HCT116 (cell line): ENCODE measurements around the gene FCHSD2.

ENCODE experiments used
- CTCF ChIP-seq, 3 experiments: fragments of 200-600 bp in 1 of 3; sonication (generic) in 1 of 3; IDR thresholded peaks in 2 of 3; conservative IDR thresholded peaks in 1 of 3; 2 replicates each; pipeline ENCODE4 v1.5.1; 2012 to 2017; ENCODE audit warnings: low read depth in 2 of 3, low read length in 2 of 3, antibody characterized with exemption in 1 of 3, borderline replicate concordance in 1 of 3, control low read depth in 1 of 3, mild to moderate bottlenecking in 1 of 3, mixed read lengths in 1 of 3, mixed run types in 1 of 3, moderate library complexity in 1 of 3; ENCODE audit not compliant: insufficient read depth in 1 of 3
- EZH2 ChIP-seq: fragments of 200-600 bp; sonication (generic); IDR thresholded peaks from 2 replicates; pipeline ENCODE4 v1.6.1; 2017; ENCODE audit warnings: antibody characterized with exemption, mixed run types
- EZH2phosphoT487 ChIP-seq: fragments of 200-600 bp; IDR thresholded peaks from 2 replicates; pipeline ENCODE4 v1.6.1; 2018; ENCODE audit warnings: antibody characterized with exemption, borderline replicate concordance
- POLR2A ChIP-seq: IDR thresholded peaks from 2 replicates; pipeline ENCODE4 v1.7.0; 2011; ENCODE audit warnings: borderline replicate concordance; ENCODE audit not compliant: insufficient read depth, insufficient read length; ENCODE audit errors: extremely low read depth
- POLR2AphosphoS5 ChIP-seq: IDR thresholded peaks from 2 replicates; pipeline ENCODE4 v1.6.1; 2011; ENCODE audit warnings: mild to moderate bottlenecking, low read depth, low read length, moderate library complexity
- RAD21 ChIP-seq: IDR thresholded peaks from 2 replicates; pipeline ENCODE4 v1.6.1; 2012; ENCODE audit warnings: low read depth, mild to moderate bottlenecking
- REST ChIP-seq: IDR thresholded peaks from 2 replicates; pipeline ENCODE4 v1.6.1; 2012; ENCODE audit warnings: low read depth
- SRF ChIP-seq: IDR thresholded peaks from 2 replicates; pipeline ENCODE4 v1.6.1; 2012; ENCODE audit warnings: low read depth
- YY1 ChIP-seq: IDR thresholded peaks from 2 replicates; pipeline ENCODE4 v1.6.1; 2011; ENCODE audit warnings: low read length, low read depth, moderate library complexity, mild to moderate bottlenecking; ENCODE audit not compliant: insufficient replicate concordance; ENCODE audit errors: extremely low read depth
- ZNF274 ChIP-seq: fragments of 200-500 bp; sonication (Bioruptor generic); IDR thresholded peaks from 2 replicates; pipeline ENCODE4 v1.6.1; 2014; ENCODE audit warnings: mild to moderate bottlenecking, low read depth, low read length, inconsistent platforms

GRCh38 chr11:73047773-73048371 lies 94.2 kb downstream of the FCHSD2 start:
- TF ChIP-seq POLR2AphosphoS5 (no peak), YY1 (no peak), CTCF (IDR thresholded peaks at IDR 0.05 in 2 of 3, conservative IDR thresholded peaks at IDR 0.05 in 1 of 3; ENCODE audit: borderline replicate concordance in 1 of 3, insufficient read depth in 1 of 3, low read depth in 2 of 3, low read length in 2 of 3) (no peak), POLR2A (no peak), EZH2 (no peak), REST (no peak), EZH2phosphoT487 (no peak), SRF (no peak), ZNF274 (no peak), RAD21 (no peak)
